Right atrium auricular region (tissue), 2 donors: ENCODE results near the gene LYSMD1. TPM values are rescaled to one million over a fixed set of nuclear protein-coding genes. Genes with fewer than 3 reads are reported as not detected.

ENCODE experiments used
- DNase-seq: peaks from one replicate; pipeline ENCODE4 v3.0.0-alpha.2; 2019; ENCODE audit warnings: low spot score
- H3K27ac ChIP-seq, 2 donors: fragments of 200-600 bp; sonication (generic); 1 replicate in 1 of 2; 2 replicates in 1 of 2; pipeline ENCODE4 v1.5.1; 2016 to 2019
- H3K27me3 ChIP-seq, 2 donors: fragments of 200-600 bp; sonication (generic); one replicate each; pipeline versions ENCODE4 v1.5.1 to v1.6.0; 2017 to 2019
- H3K36me3 ChIP-seq: fragments of 200-600 bp; sonication (generic); one replicate; pipeline ENCODE4 v1.5.1; 2016
- H3K4me1 ChIP-seq, 2 donors: fragments of 200-600 bp; sonication (generic); one replicate each; pipeline versions ENCODE4 v1.5.1 to v1.6.0; 2017 to 2019
- H3K4me3 ChIP-seq, 2 donors: fragments of 200-600 bp; sonication (generic); 1 replicate in 1 of 2; 2 replicates in 1 of 2; pipeline ENCODE4 v1.5.1; 2017 to 2019; ENCODE audit warnings: mild to moderate bottlenecking in 1 of 2, moderate library complexity in 1 of 2
- H3K9me3 ChIP-seq, 2 donors: fragments of 200-600 bp; sonication (generic); one replicate each; pipeline ENCODE4 v1.5.1; 2019
- total RNA-seq, 2 donors: library from RNA; depleted of rRNA; stranded (reverse); fragments of >200 nt; gene quantifications; one replicate each; pipeline ENCODE4 v1.1.0, GENCODE V29; 2016
- TF ChIP-seq, protein P1 (sequence below), 2 donors: fragments of 200-600 bp; sonication (generic); IDR thresholded peaks; one replicate each; pipeline ENCODE4 v1.5.1; 2019; ENCODE audit warnings: antibody characterized with exemption in 2 of 2

LYSMD1 gene
- total RNA-seq, 2 donors from 2014 or later = 14.6 to 16.1 TPM

DNA sequence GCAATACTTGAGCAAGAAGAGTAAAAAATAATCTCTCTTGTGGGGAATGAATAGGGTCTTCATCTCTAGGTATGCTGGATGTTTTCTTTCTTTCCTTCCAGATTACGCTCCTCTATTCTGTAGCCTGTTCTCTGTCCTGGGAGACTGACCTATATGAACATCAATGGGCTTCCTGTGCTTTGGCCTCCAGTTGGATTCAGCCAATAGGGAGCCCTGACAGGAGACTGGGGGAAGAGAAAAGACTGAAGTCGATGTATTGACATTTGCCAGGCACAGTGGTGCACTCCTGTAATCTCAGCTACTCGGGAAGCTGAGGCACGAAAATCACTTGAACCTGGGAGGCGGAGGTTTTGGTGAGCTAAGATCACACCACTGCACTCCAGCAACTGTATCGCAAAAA, 36.9 kb downstream of the LYSMD1 start:
- no peak overlapping the region for H3K27ac ChIP-seq
- no peak for DNase-seq
- TF ChIP-seq, protein P1, sequence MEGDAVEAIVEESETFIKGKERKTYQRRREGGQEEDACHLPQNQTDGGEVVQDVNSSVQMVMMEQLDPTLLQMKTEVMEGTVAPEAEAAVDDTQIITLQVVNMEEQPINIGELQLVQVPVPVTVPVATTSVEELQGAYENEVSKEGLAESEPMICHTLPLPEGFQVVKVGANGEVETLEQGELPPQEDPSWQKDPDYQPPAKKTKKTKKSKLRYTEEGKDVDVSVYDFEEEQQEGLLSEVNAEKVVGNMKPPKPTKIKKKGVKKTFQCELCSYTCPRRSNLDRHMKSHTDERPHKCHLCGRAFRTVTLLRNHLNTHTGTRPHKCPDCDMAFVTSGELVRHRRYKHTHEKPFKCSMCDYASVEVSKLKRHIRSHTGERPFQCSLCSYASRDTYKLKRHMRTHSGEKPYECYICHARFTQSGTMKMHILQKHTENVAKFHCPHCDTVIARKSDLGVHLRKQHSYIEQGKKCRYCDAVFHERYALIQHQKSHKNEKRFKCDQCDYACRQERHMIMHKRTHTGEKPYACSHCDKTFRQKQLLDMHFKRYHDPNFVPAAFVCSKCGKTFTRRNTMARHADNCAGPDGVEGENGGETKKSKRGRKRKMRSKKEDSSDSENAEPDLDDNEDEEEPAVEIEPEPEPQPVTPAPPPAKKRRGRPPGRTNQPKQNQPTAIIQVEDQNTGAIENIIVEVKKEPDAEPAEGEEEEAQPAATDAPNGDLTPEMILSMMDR (IDR thresholded peaks at IDR 0.05) = no peak
- H3K27me3 ChIP-seq = no peaks in the 10 kb centered on the region
- no peaks in the 10 kb centered on the region for H3K9me3 ChIP-seq
- H3K4me3 ChIP-seq = no peak overlapping the region
- no peaks in the 10 kb centered on the region for H3K36me3 ChIP-seq
- H3K4me1 ChIP-seq = peaks cover 0 to 22% of the 10 kb centered on the region in 2 donors

DNA sequence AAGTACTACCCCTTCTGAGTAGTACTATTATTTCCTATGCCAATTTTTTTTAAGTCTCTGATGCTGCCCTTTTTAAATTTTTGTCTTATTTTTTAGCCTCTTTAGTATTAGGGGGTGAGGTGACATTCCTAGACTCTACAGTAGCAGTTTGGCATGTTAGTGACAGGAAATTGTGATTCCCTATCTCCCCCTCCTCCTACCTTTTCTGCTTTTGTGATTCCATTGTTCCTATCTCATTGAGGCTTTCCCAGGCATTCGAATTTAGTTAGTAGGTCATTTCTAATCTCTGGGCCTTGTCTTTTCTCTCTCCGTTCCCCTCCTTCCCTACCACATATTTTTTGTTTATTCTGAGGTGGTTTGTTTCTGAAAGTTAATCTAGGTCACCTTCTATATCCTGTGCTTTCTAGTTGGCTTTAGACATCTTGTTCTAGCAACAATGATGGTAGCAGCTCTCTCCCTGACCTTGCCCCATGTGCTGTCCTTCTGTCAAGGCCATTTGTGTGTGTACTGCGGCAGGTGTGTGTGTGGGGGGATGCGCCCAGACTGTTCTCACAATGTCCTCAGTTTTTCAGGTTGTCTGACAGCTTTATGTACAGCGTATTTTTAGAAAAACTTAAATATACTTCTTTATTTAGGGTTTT, 40.8 kb downstream of the LYSMD1 start:
- Histone ChIP-seq H3K36me3 (peaks cover 5% of the 10 kb centered on the region), H3K27ac (no peak overlapping the region), H3K9me3 (no peaks in the 10 kb centered on the region), H3K4me3 (no peak overlapping the region), H3K4me1 (no peaks in the 10 kb centered on the region), H3K27me3 (no peaks in the 10 kb centered on the region)
- TF ChIP-seq, protein P1 (IDR thresholded peaks at IDR 0.05) = no peak
- no peak for DNase-seq

DNA sequence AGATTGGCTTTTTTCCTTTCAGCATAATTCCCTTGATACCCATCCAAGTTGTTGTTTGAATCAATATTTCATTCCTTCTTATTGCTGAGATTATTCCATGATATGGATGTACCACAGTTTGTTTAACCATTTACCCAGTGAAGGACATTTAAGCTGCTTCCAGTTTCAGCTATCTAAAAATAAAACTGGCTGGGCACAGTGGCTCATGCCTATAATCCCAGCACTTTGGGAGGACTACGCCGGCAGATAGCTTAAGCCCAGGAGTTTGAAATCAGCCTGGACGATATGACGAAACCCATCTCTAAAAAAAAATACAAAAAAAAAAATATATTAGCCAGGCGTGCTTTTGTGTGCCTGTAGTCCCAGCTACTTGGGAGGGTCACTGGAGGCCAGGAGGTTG, 51.8 kb downstream of the LYSMD1 start:
- no peak overlapping the region for H3K4me3 ChIP-seq

More for the DNA sequence above, 51.8 kb downstream of the LYSMD1 start:
- Histone ChIP-seq H3K4me1 (no peaks in the 10 kb centered on the region), H3K27ac (no peak overlapping the region), H3K36me3 (peaks cover 35% of the 10 kb centered on the region), H3K27me3 (no peaks in the 10 kb centered on the region), H3K9me3 (no peaks in the 10 kb centered on the region)
- DNase-seq = no peak
- TF ChIP-seq, protein P1 (IDR thresholded peaks at IDR 0.05) = no peak

Other genes with a start within 250 kb of the LYSMD1 start
- gene SETDB1, start 239.5 kb downstream of the LYSMD1 start, total RNA-seq = 10 to 100 TPM; 18.6 to 18.9 TPM
- gene CERS2, start 191.1 kb downstream of the LYSMD1 start, total RNA-seq = 10 to 100 TPM; 47.9 to 91.4 TPM
- gene ANXA9, start 183.6 kb downstream of the LYSMD1 start, total RNA-seq = 1 to 10 TPM; 1.6 to 7.7 TPM
- 10 to 100 TPM; 62.2 to 72.3 TPM for gene MINDY1, start 159.0 kb downstream of the LYSMD1 start, total RNA-seq
- gene PRUNE1, start 157.5 kb downstream of the LYSMD1 start, total RNA-seq = 10 to 100 TPM; 52.0 to 68.4 TPM
- under 1 TPM; 0.22 to 0.24 TPM for gene BNIPL, start 129.3 kb downstream of the LYSMD1 start, total RNA-seq
- 10 to 100 TPM in 1 of 2 donors, 1 to 10 TPM in 1; 8.8 to 16.2 TPM for gene C1orf56, start 118.2 kb downstream of the LYSMD1 start, total RNA-seq
- 10 to 100 TPM; 18.2 to 37.5 TPM for gene CDC42SE1, start 106.3 kb downstream of the LYSMD1 start, total RNA-seq
- gene MLLT11, start 105.5 kb downstream of the LYSMD1 start, total RNA-seq = 10 to 100 TPM in 1 of 2 donors, 1 to 10 TPM in 1; 3.5 to 10.9 TPM
- gene GABPB2, start 95.1 kb downstream of the LYSMD1 start, total RNA-seq = 10 to 100 TPM; 18.0 to 19.4 TPM
- 10 to 100 TPM; 40.0 to 60.7 TPM for gene SEMA6C, start 19.3 kb downstream of the LYSMD1 start, total RNA-seq
- 1 to 10 TPM in 1 of 2 donors, under 1 TPM in 1; 0.56 to 4.8 TPM for gene TNFAIP8L2, start 9.3 kb downstream of the LYSMD1 start, total RNA-seq
- gene SCNM1, start 242 bp upstream of the LYSMD1 start, total RNA-seq = 10 to 100 TPM; 14.4 to 14.7 TPM
- not detected for gene TMOD4, start 10.1 kb upstream of the LYSMD1 start, total RNA-seq
- gene VPS72, start 24.3 kb upstream of the LYSMD1 start, total RNA-seq = 10 to 100 TPM; 23.4 to 32.1 TPM
- 10 to 100 TPM; 35.6 to 41.8 TPM for gene PIP5K1A, start 32.6 kb upstream of the LYSMD1 start, total RNA-seq
- gene PSMD4, start 88.8 kb upstream of the LYSMD1 start, total RNA-seq = 100 to 1,000 TPM; 109 to 157 TPM
- gene ZNF687, start 116.4 kb upstream of the LYSMD1 start, total RNA-seq = 10 to 100 TPM; 12.9 to 26.3 TPM
- 10 to 100 TPM; 46.5 to 61.8 TPM for gene PI4KB, start 161.5 kb upstream of the LYSMD1 start, total RNA-seq
- 10 to 100 TPM; 17.9 to 20.2 TPM for gene RFX5, start 181.3 kb upstream of the LYSMD1 start, total RNA-seq
- gene SELENBP1, start 206.8 kb upstream of the LYSMD1 start, total RNA-seq = 10 to 100 TPM; 41.7 to 43.6 TPM
- 100 to 1,000 TPM; 179 to 204 TPM for gene PSMB4, start 233.7 kb upstream of the LYSMD1 start, total RNA-seq